HepG2 (cell line): ENCODE data around the gene OSBPL2. TPM values are rescaled to one million over a fixed set of nuclear protein-coding genes. Genes with fewer than 3 reads are reported as not detected.

ENCODE experiments used
- DNMT3B ChIP-seq: conservative IDR thresholded peaks from 2 replicates; pipeline ENCODE4 v1.6.1; 2016; ENCODE audit warnings: missing biosample characterization, control low read depth
- LCORL ChIP-seq, 2 experiments: fragments of 450-650 bp in 1 of 2; sonication (generic) in 1 of 2; formaldehyde crosslinking in 1 of 2; IDR thresholded peaks; 2 replicates each; pipeline versions ENCODE4 v1.5.0 to v1.6.1; 2017 to 2020; ENCODE audit warnings: antibody characterized with exemption in 1 of 2, missing genetic modification reagents in 1 of 2
- MAZ ChIP-seq, 2 experiments: sonication (generic) in 1 of 2; formaldehyde crosslinking in 1 of 2; IDR thresholded peaks; 2 replicates each; pipeline versions ENCODE4 v1.5.0 to v1.6.1; 2012 to 2020; ENCODE audit warnings: low read depth in 2 of 2, mild to moderate bottlenecking in 2 of 2, borderline replicate concordance in 1 of 2, improper control_type of control experiment in 1 of 2, low read length in 1 of 2, missing genetic modification reagents in 1 of 2, moderate library complexity in 1 of 2
- MLXIP ChIP-seq: sonication (generic); formaldehyde crosslinking; IDR thresholded peaks from 2 replicates; pipeline ENCODE4 v1.9.0; 2021; ENCODE audit warnings: missing genetic modification reagents, borderline replicate concordance
- PLSCR1 ChIP-seq: sonication (generic); formaldehyde crosslinking; IDR thresholded peaks from 2 replicates; pipeline ENCODE4 v1.5.0; 2020; ENCODE audit warnings: missing genetic modification reagents, mild to moderate bottlenecking, borderline replicate concordance
- RFX3 ChIP-seq: IDR thresholded peaks from 2 replicates; pipeline ENCODE4 v1.6.1; 2016; ENCODE audit warnings: missing biosample characterization, missing genetic modification reagents
- TAF15 ChIP-seq: fragments of 200-400 bp; formaldehyde crosslinking; IDR thresholded peaks from one replicate; pipeline ENCODE4 v1.6.1; 2018; ENCODE audit warnings: mild to moderate bottlenecking, low read depth, low read length; ENCODE audit not compliant: poor library complexity, severe bottlenecking
- UBTF ChIP-seq: sonication (generic); formaldehyde crosslinking; IDR thresholded peaks from 2 replicates; pipeline ENCODE4 v1.4.0; 2020; ENCODE audit warnings: mild to moderate bottlenecking, missing genetic modification reagents
- ZFAT ChIP-seq: sonication (generic); formaldehyde crosslinking; conservative IDR thresholded peaks from 2 replicates; pipeline ENCODE4 v1.8.1; 2023; ENCODE audit warnings: missing genetic modification reagents, inconsistent platforms
- ZFP36L1 ChIP-seq: sonication (generic); formaldehyde crosslinking; IDR thresholded peaks from 2 replicates; pipeline ENCODE4 v1.8.0; 2022; ENCODE audit warnings: mild to moderate bottlenecking, missing genetic modification reagents, moderate library complexity
- ZNF160 ChIP-seq: sonication (generic); formaldehyde crosslinking; IDR thresholded peaks from 2 replicates; pipeline ENCODE4 v1.8.0; 2022; ENCODE audit warnings: mild to moderate bottlenecking, inconsistent platforms, missing genetic modification reagents
- ZNF280B ChIP-seq: sonication (generic); formaldehyde crosslinking; IDR thresholded peaks from 2 replicates; pipeline ENCODE4 v1.5.0; 2020; ENCODE audit warnings: missing genetic modification reagents, mild to moderate bottlenecking, borderline replicate concordance
- ZNF414 ChIP-seq: sonication (generic); formaldehyde crosslinking; IDR thresholded peaks from 2 replicates; pipeline ENCODE4 v1.5.0; 2020; ENCODE audit warnings: missing genetic modification reagents
- ZNF441 ChIP-seq: sonication (generic); formaldehyde crosslinking; IDR thresholded peaks from 2 replicates; pipeline ENCODE4 v1.7.0; 2021; ENCODE audit warnings: missing genetic modification reagents, borderline replicate concordance
- ZNF547 ChIP-seq: sonication (generic); formaldehyde crosslinking; IDR thresholded peaks from 2 replicates; pipeline ENCODE4 v1.5.1; 2020; ENCODE audit warnings: mild to moderate bottlenecking, missing genetic modification reagents
- ZNF780A ChIP-seq: sonication (generic); formaldehyde crosslinking; IDR thresholded peaks from 2 replicates; pipeline ENCODE4 v1.8.0; 2022; ENCODE audit warnings: mild to moderate bottlenecking, missing genetic modification reagents, moderate library complexity
- ZNF792 ChIP-seq: IDR thresholded peaks from 2 replicates; pipeline ENCODE4 v1.6.1; 2016
- ZSCAN5A ChIP-seq: sonication (generic); formaldehyde crosslinking; IDR thresholded peaks from 2 replicates; pipeline ENCODE4 v1.8.0; 2022; ENCODE audit warnings: mild to moderate bottlenecking, missing genetic modification reagents, borderline replicate concordance
- polyA plus RNA-seq, 8 experiments: library from polyadenylated mRNA; depleted of rRNA in 3 of 8; stranded (reverse) in 7 of 8; unstranded in 1 of 8; fragments of >200 nt; fragmentation: Illumina TruSeq in 4 of 8; extraction: Trizol in 4 of 8; gene quantifications; 2 replicates each; pipeline versions ENCODE4 v1.2.1 to v1.2.3, GENCODE V29; 2011 to 2016; ENCODE audit warnings: low read depth in 4 of 8, missing spikeins in 1 of 8, mixed read lengths in 1 of 8; ENCODE audit not compliant: insufficient read depth in 1 of 8
- total RNA-seq, 5 experiments: library from RNA; depleted of rRNA; stranded (reverse); fragments of >200 nt; fragmentation: Illumina TruSeq; extraction: Trizol; gene quantifications; 2 replicates each; pipeline ENCODE4 v1.2.3, GENCODE V29; 2016; ENCODE audit warnings: low read depth in 1 of 5

The OSBPL2 gene
- total and polyA plus RNA-seq, 2 of the 13 experiments (the other 11 are each of a cell fraction or from before 2014, with no cell fraction given), result 18.5 to 37.4 TPM

- peak; percentile 52; the same call in 1 of the 2 replicates for TF ChIP-seq ZNF792
- TF ChIP-seq ZNF414 (CRISPR knock-in tag), result peak; percentile 39; the same call in 1 of the 2 replicates
- no peak for TF ChIP-seq TAF15
- TF ChIP-seq ZNF160, result no peak
- no peak for TF ChIP-seq LCORL (IDR thresholded peaks at IDR 0.05)
- TF ChIP-seq LCORL (CRISPR knock-in tag; IDR thresholded peaks at IDR 0.05), result no peak
- peak; percentile 8; the same call in 1 of the 2 replicates for TF ChIP-seq ZNF280B (CRISPR knock-in tag)
- 0 out of 2 replicates have a peak, but pooled peaks have one; percentile 16 for TF ChIP-seq DNMT3B (CRISPR knock-in tag)
- TF ChIP-seq UBTF (CRISPR knock-in tag), result peak; percentile 57
- TF ChIP-seq ZNF441, result no peak; the same call in 1 of the 2 replicates
- TF ChIP-seq MLXIP (CRISPR knock-in tag), result no peak
- no peak for TF ChIP-seq PLSCR1
- no peak for TF ChIP-seq ZFAT (CRISPR knock-in tag)
- no peak for TF ChIP-seq ZSCAN5A
- no peak for TF ChIP-seq ZNF547
- no peak for TF ChIP-seq MAZ (IDR thresholded peaks at IDR 0.05; ENCODE audit: borderline replicate concordance, low read depth, low read length)
- TF ChIP-seq MAZ (CRISPR knock-in tag; IDR thresholded peaks at IDR 0.05; ENCODE audit: low read depth), result no peak
- TF ChIP-seq RFX3 (CRISPR knock-in tag), result no peak
- TF ChIP-seq ZFP36L1 (CRISPR knock-in tag), result no peak
- no peak for TF ChIP-seq ZNF780A
These were observed 402 bp downstream of the OSBPL2 start (continued) for GRCh38 chr20:62238569-62239277.
